ENCODE measurements around the gene MMP11.

DNA sequence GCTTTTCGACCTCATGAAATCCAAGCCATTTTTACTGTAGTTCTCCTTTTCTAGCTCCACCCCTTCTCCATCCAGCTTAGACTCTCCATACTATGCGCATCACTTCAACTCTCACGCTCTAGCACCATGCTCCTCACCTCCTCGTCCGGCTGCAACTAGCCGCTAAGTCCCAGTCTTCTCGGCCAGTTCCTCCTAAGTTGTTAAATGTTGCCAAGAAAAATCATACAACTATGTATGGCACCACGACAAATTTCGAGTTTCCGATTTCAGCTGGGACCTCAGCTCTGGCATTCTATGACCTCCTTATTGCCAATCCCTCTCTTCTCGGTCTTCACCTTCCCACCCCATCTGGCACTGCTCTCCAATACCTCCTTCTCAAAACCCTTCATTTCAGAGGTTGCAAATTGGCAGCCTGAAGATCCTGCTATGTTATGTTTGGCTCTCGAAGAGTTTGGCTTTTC, 22.8 kb upstream of the MMP11 start:
- TF ChIP-seq POLR2A (IDR thresholded peaks at IDR 0.05; ENCODE audit: low read length), result no peak
- no peak for TF ChIP-seq GATA1 (IDR thresholded peaks at IDR 0.05; ENCODE audit: low read depth, low read length)
